Measurements from ENCODE around the gene WDR64. TPM values are rescaled to one million over a fixed set of nuclear protein-coding genes. Genes with fewer than 3 reads are reported as not detected.

The WDR64 gene
- total RNA-seq, 3 donors from 2014 or later (not counting 1 experiment from before 2014, with no cell fraction given), result not detected

DNA sequence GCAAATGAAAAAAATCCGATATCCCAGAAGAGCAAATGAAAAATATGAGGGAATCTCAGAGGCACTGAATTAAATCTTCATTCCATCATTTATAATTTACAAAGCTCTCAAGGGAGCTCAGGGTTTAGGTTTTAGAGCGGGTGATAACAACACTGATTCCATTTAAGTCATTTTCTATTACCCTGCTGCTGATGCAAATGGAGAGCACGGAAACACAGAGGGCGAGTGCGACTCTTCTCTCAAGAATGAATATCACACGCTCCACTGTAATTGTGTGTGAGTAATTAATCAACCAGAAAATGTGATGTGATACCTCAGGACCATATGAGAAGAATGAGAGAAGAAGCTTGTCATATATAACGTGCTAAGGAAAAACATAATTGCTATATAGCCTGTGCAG is 34.7 kb upstream of the WDR64 start:
- no peaks in the 10 kb centered on the region for H3K27me3 Mint-ChIP-seq (ENCODE audit: low read depth in 2 of 2)
- Histone ChIP-seq H3K27ac (ENCODE audit: low read length) (no peak overlapping the region), H3K27me3 (ENCODE audit: control insufficient read depth, insufficient read depth, low read length) (no peaks in the 10 kb centered on the region), H3K4me1 (ENCODE audit: control insufficient read depth, insufficient read depth, low read length) (no peaks in the 10 kb centered on the region), H3K9me3 (ENCODE audit: control insufficient read depth, insufficient read depth, low read length) (no peaks in the 10 kb centered on the region), H3K36me3 (ENCODE audit: control insufficient read depth, insufficient read depth, low read length) (no peaks in the 10 kb centered on the region), H3K4me3 (ENCODE audit: low read length) (no peak overlapping the region)
- 93% methylated on average over 7 of the region's 7 CpGs for WGBS (ENCODE audit: insufficient coverage)
- H3K27ac Mint-ChIP-seq, result no peak overlapping the region
- TF ChIP-seq, protein P1, sequence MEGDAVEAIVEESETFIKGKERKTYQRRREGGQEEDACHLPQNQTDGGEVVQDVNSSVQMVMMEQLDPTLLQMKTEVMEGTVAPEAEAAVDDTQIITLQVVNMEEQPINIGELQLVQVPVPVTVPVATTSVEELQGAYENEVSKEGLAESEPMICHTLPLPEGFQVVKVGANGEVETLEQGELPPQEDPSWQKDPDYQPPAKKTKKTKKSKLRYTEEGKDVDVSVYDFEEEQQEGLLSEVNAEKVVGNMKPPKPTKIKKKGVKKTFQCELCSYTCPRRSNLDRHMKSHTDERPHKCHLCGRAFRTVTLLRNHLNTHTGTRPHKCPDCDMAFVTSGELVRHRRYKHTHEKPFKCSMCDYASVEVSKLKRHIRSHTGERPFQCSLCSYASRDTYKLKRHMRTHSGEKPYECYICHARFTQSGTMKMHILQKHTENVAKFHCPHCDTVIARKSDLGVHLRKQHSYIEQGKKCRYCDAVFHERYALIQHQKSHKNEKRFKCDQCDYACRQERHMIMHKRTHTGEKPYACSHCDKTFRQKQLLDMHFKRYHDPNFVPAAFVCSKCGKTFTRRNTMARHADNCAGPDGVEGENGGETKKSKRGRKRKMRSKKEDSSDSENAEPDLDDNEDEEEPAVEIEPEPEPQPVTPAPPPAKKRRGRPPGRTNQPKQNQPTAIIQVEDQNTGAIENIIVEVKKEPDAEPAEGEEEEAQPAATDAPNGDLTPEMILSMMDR (IDR thresholded peaks at IDR 0.05), result no peak
- H3K4me1 Mint-ChIP-seq, result no peaks in the 10 kb centered on the region
- H3K36me3 Mint-ChIP-seq, result no peaks in the 10 kb centered on the region
- ATAC-seq (no peak), DNase-seq (no peak)
- intact Hi-C loops (cut with micrococcal nuclease), result no loop called here
- H3K9me3 Mint-ChIP-seq, result no peaks in the 10 kb centered on the region
- H3K4me3 Mint-ChIP-seq, result no peak overlapping the region

DNA sequence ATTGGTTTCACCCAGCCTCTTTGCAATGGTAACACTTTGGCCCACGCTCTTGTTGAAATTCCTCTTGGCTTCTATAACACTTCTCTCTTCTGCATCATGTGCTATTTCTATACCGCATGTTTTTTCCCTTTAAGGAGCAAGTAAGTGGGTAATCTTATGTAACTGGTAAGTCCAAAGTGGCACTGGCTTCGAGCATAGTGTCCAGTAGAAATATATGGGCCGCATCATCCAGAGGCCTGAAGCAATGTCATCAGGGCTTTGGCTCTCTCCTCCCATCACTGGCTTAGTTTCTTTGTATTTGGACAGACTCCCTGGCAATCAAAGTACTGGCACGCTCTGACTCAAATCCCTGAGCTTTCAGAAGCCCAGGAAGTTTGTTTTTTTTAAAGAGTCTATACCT is 29.4 kb upstream of the WDR64 start:
- Mint-ChIP-seq H3K27ac (no peak overlapping the region), H3K9me3 (no peaks in the 10 kb centered on the region), H3K4me1 (peaks cover 0 to under 1% of the 10 kb centered on the region in 2 donors), H3K27me3 (ENCODE audit: low read depth in 2 of 2) (no peaks in the 10 kb centered on the region), H3K4me3 (no peak overlapping the region), H3K36me3 (no peaks in the 10 kb centered on the region)
- TF ChIP-seq, protein P1 (IDR thresholded peaks at IDR 0.05), result no peak
- 98% methylated on average over 5 of the region's 5 CpGs for WGBS (ENCODE audit: insufficient coverage)
- Histone ChIP-seq H3K4me3 (ENCODE audit: low read length) (no peak overlapping the region), H3K27ac (ENCODE audit: low read length) (no peak overlapping the region), H3K27me3 (ENCODE audit: control insufficient read depth, insufficient read depth, low read length) (no peaks in the 10 kb centered on the region), H3K4me1 (ENCODE audit: control insufficient read depth, insufficient read depth, low read length) (no peaks in the 10 kb centered on the region), H3K36me3 (ENCODE audit: control insufficient read depth, insufficient read depth, low read length) (no peaks in the 10 kb centered on the region), H3K9me3 (ENCODE audit: control insufficient read depth, insufficient read depth, low read length) (no peaks in the 10 kb centered on the region)
- ATAC-seq, result no peak
- intact Hi-C loops (cut with micrococcal nuclease), result no loop called here
- no peak for DNase-seq

GRCh38 chr1:241624935-241625334 is 27.1 kb upstream of the WDR64 start:
- H3K9me3 ChIP-seq (ENCODE audit: control insufficient read depth, insufficient read depth, low read length), result no peaks in the 10 kb centered on the region
- intact Hi-C loops (cut with micrococcal nuclease), result no loop called here
- H3K4me3 ChIP-seq (ENCODE audit: low read length), result no peak overlapping the region
- H3K27ac ChIP-seq (ENCODE audit: low read length), result no peak overlapping the region
- H3K36me3 ChIP-seq (ENCODE audit: control insufficient read depth, insufficient read depth, low read length), result no peaks in the 10 kb centered on the region
- Mint-ChIP-seq H3K27ac (no peak overlapping the region), H3K27me3 (ENCODE audit: low read depth in 2 of 2) (no peaks in the 10 kb centered on the region), H3K4me3 (no peak overlapping the region), H3K9me3 (no peaks in the 10 kb centered on the region), H3K4me1 (peaks cover 8% of the 10 kb centered on the region in 2 donors), H3K36me3 (no peaks in the 10 kb centered on the region)
- no peaks in the 10 kb centered on the region for H3K4me1 ChIP-seq (ENCODE audit: control insufficient read depth, insufficient read depth, low read length)
- TF ChIP-seq, protein P1 (IDR thresholded peaks at IDR 0.05), result no peak
- no peak for DNase-seq
- no peak for ATAC-seq
- 95% methylated on average over 2 of the region's 2 CpGs for WGBS (ENCODE audit: insufficient coverage)
- H3K27me3 ChIP-seq (ENCODE audit: control insufficient read depth, insufficient read depth, low read length), result no peaks in the 10 kb centered on the region

Data from natural killer cell (primary cell).